Testis (tissue), 2 donors: ENCODE results near the gene ITGA11.

Source experiments
- CTCF ChIP-seq, 3 experiments: fragments of 450-650 bp in 2 of 3; fragments of 200-600 bp in 1 of 3; sonication (generic) in 1 of 3; IDR thresholded peaks; one replicate each; pipeline ENCODE4 v1.5.1; 2016 to 2019; ENCODE audit warnings: antibody characterized with exemption in 3 of 3, mild to moderate bottlenecking in 2 of 3, moderate library complexity in 1 of 3
- POLR2A ChIP-seq: fragments of 450-650 bp; IDR thresholded peaks from one replicate; pipeline ENCODE4 v1.6.1; 2017; ENCODE audit warnings: antibody characterized with exemption, mild to moderate bottlenecking, moderate library complexity

DNA sequence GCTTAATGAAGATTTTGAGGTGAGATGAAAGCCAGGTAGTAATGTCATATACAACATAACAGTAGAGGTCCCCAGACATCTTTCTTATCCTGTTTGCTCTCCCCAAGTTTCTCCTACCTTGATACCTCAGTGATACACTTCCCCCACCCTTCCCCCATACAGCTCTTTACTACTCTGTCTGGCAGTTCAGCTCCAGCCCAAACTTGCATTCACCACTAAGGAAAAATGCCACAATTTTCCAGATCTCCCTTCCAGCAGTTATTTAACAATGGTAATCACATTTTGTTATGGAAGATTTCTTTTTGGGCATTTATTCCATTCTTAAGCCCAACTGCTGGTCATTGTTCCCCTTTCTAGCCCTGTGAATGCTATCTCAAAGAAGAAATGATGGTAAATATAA lies 34.9 kb upstream of the ITGA11 start:
- TF ChIP-seq POLR2A (no peak), CTCF (IDR thresholded peaks at IDR 0.05) (no peak)
